NCI-H187 treated with DMSO at 0.1 percent for 48 hours (cell line): ENCODE data around the gene ODAD2.
"Not testable (repeated sequence)": the region's sequence is repeated elsewhere in the genome, so short reads cannot be mapped to it uniquely, and the experiment has no call there.

Source experiments
- DNase-seq: peaks from one replicate; lab custom pipeline; 2025; lab: John Stamatoyannopoulos, UW

The ODAD2 gene, protein sequence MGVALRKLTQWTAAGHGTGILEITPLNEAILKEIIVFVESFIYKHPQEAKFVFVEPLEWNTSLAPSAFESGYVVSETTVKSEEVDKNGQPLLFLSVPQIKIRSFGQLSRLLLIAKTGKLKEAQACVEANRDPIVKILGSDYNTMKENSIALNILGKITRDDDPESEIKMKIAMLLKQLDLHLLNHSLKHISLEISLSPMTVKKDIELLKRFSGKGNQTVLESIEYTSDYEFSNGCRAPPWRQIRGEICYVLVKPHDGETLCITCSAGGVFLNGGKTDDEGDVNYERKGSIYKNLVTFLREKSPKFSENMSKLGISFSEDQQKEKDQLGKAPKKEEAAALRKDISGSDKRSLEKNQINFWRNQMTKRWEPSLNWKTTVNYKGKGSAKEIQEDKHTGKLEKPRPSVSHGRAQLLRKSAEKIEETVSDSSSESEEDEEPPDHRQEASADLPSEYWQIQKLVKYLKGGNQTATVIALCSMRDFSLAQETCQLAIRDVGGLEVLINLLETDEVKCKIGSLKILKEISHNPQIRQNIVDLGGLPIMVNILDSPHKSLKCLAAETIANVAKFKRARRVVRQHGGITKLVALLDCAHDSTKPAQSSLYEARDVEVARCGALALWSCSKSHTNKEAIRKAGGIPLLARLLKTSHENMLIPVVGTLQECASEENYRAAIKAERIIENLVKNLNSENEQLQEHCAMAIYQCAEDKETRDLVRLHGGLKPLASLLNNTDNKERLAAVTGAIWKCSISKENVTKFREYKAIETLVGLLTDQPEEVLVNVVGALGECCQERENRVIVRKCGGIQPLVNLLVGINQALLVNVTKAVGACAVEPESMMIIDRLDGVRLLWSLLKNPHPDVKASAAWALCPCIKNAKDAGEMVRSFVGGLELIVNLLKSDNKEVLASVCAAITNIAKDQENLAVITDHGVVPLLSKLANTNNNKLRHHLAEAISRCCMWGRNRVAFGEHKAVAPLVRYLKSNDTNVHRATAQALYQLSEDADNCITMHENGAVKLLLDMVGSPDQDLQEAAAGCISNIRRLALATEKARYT

DNA sequence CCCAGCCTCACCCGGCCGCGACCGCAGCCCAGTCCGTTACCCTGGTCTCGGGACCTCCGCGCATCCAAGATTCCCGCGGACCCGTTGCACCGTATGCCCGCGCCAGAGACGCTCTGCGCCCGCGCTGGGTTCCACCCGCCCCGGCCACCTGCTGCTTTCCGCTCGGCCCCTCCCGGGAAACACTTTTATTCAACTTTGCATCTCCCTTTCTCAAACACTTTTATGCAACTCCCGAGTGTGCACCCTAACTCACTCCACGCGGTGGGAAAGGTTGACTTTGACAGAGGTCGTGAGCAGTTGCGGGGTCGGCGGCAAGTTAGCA lies at the start of gene ODAD2:
Gene ODAD2 (minus strand): TSS at position 126 of the 322 bp plus-strand sequence. CDS start 3,937 bp downstream, outside the sequence.
- DNase-seq, result no peak

DNA sequence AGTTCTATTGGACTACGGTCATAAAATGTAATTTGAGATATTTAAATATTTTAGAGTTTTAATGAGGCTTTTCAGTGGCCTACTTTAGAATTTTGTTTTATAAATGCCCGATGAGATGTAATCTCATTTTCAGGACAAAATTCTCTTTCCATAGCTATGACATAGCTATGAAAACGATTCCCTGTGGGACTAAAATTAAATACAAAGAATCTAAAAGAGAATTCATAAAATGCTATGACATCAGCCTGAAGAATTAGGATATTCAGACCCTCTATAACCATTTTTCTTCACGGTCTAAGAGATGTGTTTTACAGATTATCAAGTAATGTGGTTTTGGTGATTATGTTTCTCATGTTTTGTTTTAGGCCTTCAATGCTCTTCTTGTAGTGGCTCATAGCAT lies 48.2 kb upstream of the ODAD2 start:
- no peak for DNase-seq

GRCh38 chr10:28046579-28046978 lies 47.7 kb upstream of the ODAD2 start:
- no peak for DNase-seq

GRCh38 chr10:28043941-28044340 lies 45.1 kb upstream of the ODAD2 start:
- no peak for DNase-seq

- DNase-seq, result no peak
Observed at GRCh38 chr10:28036587-28036986, 37.7 kb upstream of the ODAD2 start.

DNA sequence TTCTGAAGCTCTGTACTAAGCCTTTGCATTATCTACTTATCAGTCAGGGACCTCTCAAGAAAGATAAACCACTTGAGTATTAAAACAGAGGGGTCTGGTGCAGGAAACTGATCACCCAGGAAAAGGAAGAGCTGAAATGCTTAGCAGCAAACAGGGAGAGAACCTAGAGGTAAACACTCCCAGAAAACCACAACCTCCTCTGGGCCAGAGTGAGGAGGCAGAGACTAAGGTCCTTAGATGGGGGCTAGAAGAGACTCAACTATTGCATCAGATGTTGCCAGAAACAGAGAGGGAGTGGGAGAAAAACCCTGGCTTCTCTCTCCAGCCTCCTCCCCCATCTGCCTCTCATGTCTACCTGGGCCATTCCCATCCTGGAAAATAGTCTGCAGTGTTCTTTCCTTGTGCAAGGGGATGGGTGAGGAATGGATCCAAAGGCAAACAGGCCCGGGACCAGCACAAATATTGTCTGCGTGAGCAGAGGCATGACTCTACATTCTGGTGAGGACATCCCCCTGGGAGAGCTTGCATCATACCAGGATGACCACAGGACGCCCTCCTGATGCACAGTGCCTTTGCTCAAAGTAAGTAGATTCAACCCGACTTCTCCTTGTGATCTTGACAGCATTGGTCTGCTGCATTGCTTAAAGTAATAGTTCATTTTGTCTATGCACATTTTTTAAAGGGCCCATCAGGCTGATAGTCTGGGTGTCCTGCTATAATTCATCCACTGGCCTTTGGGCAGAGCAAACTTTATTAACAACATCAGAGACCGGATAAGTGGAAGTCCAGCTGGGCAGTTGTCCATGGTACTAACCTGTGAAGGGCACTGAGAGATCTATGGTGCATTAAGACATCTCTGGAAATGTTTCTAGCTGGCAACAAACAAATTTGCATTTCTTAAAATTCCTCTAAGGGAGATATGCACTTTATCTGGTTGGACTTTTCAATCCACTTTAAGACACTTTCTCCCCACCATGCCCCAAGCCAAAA lies 22.4 kb upstream of the ODAD2 start:
- no peak for DNase-seq

DNA sequence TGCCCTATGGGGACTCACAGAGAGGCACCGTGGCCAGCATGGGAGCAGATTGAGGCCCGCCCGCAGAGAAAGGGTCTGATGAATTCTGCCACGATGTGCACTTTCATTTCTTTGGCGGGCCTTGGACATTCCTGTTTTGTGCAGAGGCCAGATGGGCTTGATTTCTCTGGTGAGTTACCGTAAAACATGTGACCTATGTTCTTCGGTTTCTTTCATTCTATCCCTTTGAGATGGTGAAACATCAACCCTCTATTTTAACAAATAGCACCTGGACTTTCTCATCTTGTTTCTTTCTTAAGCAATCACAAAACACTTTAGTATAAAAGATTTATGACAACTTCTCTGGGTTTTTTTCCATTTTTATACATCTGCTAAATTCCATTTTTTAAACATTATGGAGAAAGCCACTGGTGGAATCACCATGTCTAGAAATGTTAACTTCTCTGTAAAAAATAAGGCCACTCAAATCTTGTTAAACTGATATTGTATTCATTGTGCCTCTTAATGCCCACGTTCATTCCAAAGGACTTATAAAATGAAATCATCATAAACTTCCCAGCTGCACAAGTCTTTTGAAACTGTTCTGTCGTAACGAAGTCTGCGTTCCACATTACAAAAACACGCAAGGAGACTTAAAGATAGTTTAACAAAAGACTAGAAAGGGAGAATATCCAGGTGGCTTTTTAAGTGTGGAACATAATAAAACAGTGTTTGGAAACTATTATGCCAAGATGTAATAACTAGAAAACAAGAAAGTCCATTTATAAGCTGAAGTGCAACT lies 21.4 kb upstream of the ODAD2 start:
- no peak for DNase-seq

DNA sequence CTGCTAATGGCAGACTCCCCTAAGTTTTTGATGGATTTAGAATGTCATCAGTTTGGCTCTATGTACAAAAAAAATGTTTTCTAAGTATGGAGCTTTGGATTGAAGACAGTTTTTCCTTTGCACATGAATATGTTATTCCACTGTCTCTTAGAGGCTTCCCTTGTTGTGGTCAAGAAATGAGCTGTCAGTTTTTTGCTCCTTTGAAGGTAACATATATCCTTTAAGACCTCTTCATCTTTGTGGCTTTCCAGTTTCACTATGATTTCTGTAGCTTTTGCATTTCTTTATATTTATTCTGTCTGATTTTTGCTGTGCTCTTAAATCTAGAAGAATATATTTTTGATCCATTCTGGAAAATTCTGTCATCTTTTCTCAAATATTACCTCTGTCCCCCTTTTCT lies 15.8 kb upstream of the ODAD2 start:
- DNase-seq, result no peak

GRCh38 chr10:28012990-28013515 lies 14.2 kb upstream of the ODAD2 start:
- DNase-seq, result no peak

DNA sequence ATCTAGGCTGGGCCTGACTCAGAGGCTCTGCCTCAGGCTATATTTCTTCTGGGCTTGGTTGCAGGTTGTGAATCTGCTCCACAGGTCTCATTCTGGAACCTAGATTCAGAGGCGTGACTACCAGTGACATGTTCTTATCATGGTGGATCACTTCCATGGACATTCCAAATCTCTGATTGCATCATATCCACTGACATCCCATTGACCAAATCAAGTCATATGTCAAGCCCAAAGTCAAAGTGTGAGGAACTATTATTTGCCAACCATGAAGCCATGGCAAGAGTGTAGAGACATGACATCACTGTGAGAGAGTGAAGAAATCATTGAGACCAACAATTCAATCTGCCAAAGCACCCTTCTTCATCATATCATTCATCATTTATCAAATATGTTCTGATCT lies 11.9 kb upstream of the ODAD2 start:
- DNase-seq, result no peak

DNA sequence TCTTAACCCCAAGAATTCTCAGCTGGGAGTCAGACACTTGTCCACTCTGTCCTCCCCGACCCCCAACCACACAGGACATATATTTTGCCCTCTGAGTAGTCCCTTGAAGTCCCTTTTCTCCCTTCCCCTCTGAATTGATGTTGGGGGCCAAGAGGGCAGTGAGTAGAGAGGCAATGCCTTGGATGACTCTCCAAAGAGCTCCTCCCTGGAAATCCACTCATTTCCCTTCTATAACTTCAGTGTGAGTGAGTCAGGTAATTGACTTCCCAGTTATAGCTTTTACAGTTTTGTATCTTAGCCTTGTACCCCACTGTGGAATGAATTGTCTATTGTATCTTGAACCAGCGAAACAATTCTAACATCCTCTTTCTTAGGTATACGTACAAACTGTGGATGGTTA lies 9.2 kb upstream of the ODAD2 start:
- DNase-seq, result no peak

DNA sequence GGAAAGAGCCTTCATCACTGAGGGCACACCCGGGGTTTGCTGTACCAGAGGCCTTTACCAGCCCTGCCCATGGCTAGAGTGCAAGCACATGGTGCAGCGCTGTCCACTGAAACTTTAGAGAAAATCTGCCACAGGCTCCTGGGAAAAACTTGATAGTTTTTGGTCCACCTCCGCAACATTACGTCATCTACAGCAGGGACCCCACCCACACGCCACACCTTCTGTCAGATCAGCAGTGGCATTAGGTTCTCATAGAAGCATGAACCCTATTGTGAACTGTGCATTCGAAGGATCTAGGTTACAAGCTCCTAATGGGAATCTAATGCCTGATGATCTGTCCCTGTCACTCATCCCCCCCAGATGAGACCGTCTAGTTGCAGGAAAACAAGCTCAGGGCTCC lies 2.5 kb upstream of the ODAD2 start:
- no peak for DNase-seq

- DNase-seq, result no peak
Observed at GRCh38 chr10:27998178-27998953, 513 bp downstream of the ODAD2 start.

- DNase-seq, result no peak
Observed at GRCh38 chr10:27997865-27998177, 1.1 kb downstream of the ODAD2 start.

- no peak for DNase-seq
Observed at GRCh38 chr10:27995311-27995710, 3.6 kb downstream of the ODAD2 start.

GRCh38 chr10:27989357-27989756 lies 9.5 kb downstream of the ODAD2 start:
- DNase-seq, result not testable (repeated sequence)

DNA sequence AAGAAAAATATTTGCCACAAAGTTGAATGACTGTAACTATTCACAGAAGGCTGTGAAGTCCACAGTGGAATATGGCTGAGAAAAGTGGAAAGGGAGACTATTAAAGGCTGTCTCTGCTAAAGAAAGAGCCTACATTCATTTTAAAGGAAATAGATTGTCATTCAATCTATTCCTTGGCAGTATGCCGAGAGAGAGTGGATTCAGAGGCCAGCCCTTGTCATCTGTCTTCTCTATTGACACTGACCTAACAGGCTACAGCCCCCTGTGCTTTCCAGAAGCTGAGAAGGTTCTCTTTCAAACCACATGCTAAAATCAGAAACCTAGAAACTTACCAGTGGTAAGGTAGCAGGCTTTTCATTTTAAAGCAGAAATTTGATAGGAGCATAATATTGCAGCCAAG lies 12.1 kb downstream of the ODAD2 start:
- DNase-seq, result no peak

GRCh38 chr10:27982875-27983543 lies 15.9 kb downstream of the ODAD2 start:
- DNase-seq, result no peak

GRCh38 chr10:27981744-27982143 lies 17.1 kb downstream of the ODAD2 start:
- DNase-seq, result no peak
